Measurements from ENCODE around the gene GRIN2C. TPM values are rescaled to one million over a fixed set of nuclear protein-coding genes. Genes with fewer than 3 reads are reported as not detected.

GRIN2C gene
- total RNA-seq, 2 donors from 2014 or later = 3.6 TPM; not detected in 1

GRCh38 chr17:74893936-74894671 is 34.4 kb upstream of the GRIN2C start:
- peaks cover 16% of the 10 kb centered on the region for H3K27me3 ChIP-seq (replicated peaks; ENCODE audit: insufficient read depth)
- H3K4me3 ChIP-seq = no peak overlapping the region
- H3K4me1 ChIP-seq (replicated peaks) = peaks cover 7% of the 10 kb centered on the region
- no peak for DNase-seq (ENCODE audit: low spot score)
- intact Hi-C loops (cut with DNase I) = no loop called here
- WGBS = 39% methylated on average over 18 of the region's 22 CpGs
- H3K9me3 ChIP-seq = no peaks in the 10 kb centered on the region
- TF ChIP-seq POLR2A (IDR thresholded peaks at IDR 0.05) = no peak
- TF ChIP-seq POLR2AphosphoS5 (IDR thresholded peaks at IDR 0.05) = no peak
- no peak for TF ChIP-seq CTCF (IDR thresholded peaks at IDR 0.05)
- no peak overlapping the region for H3K27ac ChIP-seq
- no peaks in the 10 kb centered on the region for H3K36me3 ChIP-seq

DNA sequence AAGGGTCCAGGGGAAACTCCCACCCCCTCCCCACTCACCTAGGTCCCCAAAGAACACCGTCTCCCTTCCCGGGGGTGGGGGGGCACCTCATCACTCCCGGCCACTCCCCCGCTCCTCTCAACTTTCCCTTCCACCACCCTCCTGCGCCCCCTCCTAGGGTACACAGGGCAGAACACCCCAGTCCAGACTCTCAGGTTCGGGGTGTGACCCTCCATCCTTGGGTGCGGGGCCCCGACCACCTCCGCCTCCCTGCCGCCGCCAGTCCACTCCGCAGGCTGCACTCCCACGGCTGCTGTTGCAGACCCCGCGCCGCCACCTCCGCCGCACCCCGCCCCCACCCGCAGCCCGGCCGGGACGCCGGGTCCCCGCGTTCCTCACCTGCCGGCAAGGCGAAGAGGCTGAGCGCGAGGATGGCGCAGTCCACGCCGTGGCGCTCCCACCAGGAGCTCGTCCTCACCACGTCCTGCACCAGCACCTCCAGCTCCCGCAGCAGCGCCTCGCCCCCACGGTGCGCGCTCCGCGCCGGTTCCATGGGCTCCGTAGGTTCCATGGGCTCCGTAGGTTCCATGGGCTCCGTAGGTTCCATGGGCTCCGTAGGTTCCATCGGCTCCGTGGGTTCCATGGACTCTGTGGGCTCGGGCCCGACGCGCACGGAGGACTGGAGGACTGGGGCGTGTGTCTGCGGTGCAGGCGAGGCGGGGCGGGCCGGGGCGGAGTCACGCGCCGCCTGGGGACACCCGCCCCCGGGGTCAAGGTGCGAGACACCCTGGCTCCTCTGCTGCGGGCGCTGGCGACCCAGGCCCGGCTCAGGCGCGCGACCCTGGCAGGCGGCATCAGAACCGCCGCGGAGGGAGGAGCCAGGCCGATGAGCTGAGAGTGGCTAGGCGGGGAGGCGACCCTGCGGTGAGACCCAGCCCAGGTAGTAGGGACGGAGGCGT is 33.6 kb upstream of the GRIN2C start, which contains the start of gene FADS6:
TSS of gene FADS6 (minus strand) at position 660 of the 938 bp plus-strand sequence. CDS start at position 622, 38 bp downstream.
- 3% methylated on average over 52 of the region's 86 CpGs for WGBS

DNA sequence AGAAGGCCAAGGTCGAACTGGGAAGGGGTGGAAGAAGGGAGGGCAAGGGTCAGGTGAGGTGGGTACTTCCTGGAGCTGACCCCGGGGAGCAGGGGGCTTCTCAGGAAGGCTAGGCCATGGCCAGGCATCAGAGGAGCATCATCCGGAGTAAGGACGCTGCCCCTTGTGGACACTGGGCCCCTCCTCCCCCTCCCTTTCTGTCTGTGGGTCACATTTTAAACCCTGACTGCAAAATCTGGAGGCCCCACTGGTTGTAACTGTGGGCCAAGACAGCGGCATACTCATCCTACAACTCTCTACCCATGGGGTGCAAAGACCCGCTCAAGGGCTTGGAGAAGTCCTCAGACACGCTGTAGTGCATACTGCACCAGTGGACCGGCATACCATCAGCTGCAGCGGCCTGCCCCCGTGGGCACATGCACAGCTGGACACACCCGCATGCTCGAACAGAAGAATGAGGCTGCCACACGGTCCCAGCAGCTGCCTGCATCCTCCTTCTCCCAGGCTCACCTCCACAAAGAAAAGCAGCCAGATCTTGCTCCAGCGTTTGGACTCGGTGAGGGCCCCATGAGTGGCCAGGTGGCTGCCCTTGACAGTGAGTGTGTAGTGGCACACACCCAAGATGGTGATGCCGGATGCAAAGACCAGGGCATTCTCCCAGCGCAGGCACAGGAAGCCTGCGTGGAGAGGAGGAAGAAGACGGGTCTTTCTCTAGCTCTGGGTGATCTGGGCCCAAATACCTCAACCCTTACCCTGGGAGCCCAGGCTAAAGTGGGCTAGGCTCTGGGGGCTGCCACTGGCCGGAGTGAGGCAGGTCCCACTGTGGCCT is 32.5 kb upstream of the GRIN2C start:
- H3K9me3 ChIP-seq = no peaks in the 10 kb centered on the region
- TF ChIP-seq POLR2A (IDR thresholded peaks at IDR 0.05) (no peak), CTCF (IDR thresholded peaks at IDR 0.05) (no peak), POLR2AphosphoS5 (IDR thresholded peaks at IDR 0.05) (no peak)
- H3K4me1 ChIP-seq (replicated peaks) = peaks cover 7% of the 10 kb centered on the region
- H3K4me3 ChIP-seq = no peak overlapping the region
- H3K27me3 ChIP-seq (replicated peaks; ENCODE audit: insufficient read depth) = peaks cover 19% of the 10 kb centered on the region
- DNase-seq (ENCODE audit: low spot score) = no peak
- intact Hi-C loops (cut with DNase I) = no loop called here
- no peak overlapping the region for H3K27ac ChIP-seq
- 74% methylated on average over 20 of the region's 20 CpGs for WGBS
- H3K36me3 ChIP-seq = no peaks in the 10 kb centered on the region

More for the DNA sequence above, 33.6 kb upstream of the GRIN2C start, which contains the start of gene FADS6:
- intact Hi-C loops (cut with DNase I) = no loop called here
- no peaks in the 10 kb centered on the region for H3K36me3 ChIP-seq
- peak within 1 kb of the TSS; percentile 7 to 23 for H3K4me3 ChIP-seq
- no peak for TF ChIP-seq CTCF (IDR thresholded peaks at IDR 0.05)
- TF ChIP-seq POLR2AphosphoS5 (IDR thresholded peaks at IDR 0.05) = no peak
- no peak for TF ChIP-seq POLR2A (IDR thresholded peaks at IDR 0.05)
- DNase-seq (ENCODE audit: low spot score) = no peak
- peaks cover 19% of the 10 kb centered on the region for H3K27me3 ChIP-seq (replicated peaks; ENCODE audit: insufficient read depth)
- H3K4me1 ChIP-seq (replicated peaks) = peaks cover 7% of the 10 kb centered on the region
- no peak within 1 kb of the TSS for H3K27ac ChIP-seq
- no peaks in the 10 kb centered on the region for H3K9me3 ChIP-seq

GRCh38 chr17:74890554-74890953 is 30.9 kb upstream of the GRIN2C start:
- no peaks in the 10 kb centered on the region for H3K36me3 ChIP-seq
- intact Hi-C loops (cut with DNase I) = no loop called here
- no peak overlapping the region for H3K27ac ChIP-seq
- DNase-seq (ENCODE audit: low spot score) = no peak
- H3K9me3 ChIP-seq = no peaks in the 10 kb centered on the region
- no peak overlapping the region for H3K4me3 ChIP-seq
- WGBS = 88% methylated on average over 7 of the region's 7 CpGs
- TF ChIP-seq POLR2A (IDR thresholded peaks at IDR 0.05) = no peak
- TF ChIP-seq CTCF (IDR thresholded peaks at IDR 0.05) = no peak
- TF ChIP-seq POLR2AphosphoS5 (IDR thresholded peaks at IDR 0.05) = no peak
- peaks cover 7% of the 10 kb centered on the region for H3K4me1 ChIP-seq (replicated peaks)
- peaks cover 19% of the 10 kb centered on the region for H3K27me3 ChIP-seq (replicated peaks; ENCODE audit: insufficient read depth)

Data from prostate gland (tissue), 2 donors.